Panc1 (cell line): ENCODE data around the gene RBBP4. TPM values are rescaled to one million over a fixed set of nuclear protein-coding genes. Genes with fewer than 3 reads are reported as not detected.
"Not testable (repeated sequence)": the region's sequence is repeated elsewhere in the genome, so short reads cannot be mapped to it uniquely, and the experiment has no call there.

Source experiments
- ATAC-seq: fragments of 200-7000 bp; cut with Tn5 transposase; 2 replicates; pipeline ENCODE4 v1.9.1; 2020; ENCODE audit warnings: mild to moderate bottlenecking, moderate library complexity
- BruUV-seq: library from RNA; stranded (reverse); fragments of 400-500 nt; replicated peaks from 2 replicates; lab custom pipeline; 2021; lab: Mats Ljungman, UMichigan
- CTCF ChIA-PET: fragments of 300-600 bp; sonication (Branson Sonifier 250); formaldehyde crosslinking; loops from one replicate; lab custom pipeline; 2022; ENCODE audit warnings: antibody characterized with exemption; lab: Charles Lee
- POLR2A ChIA-PET: fragments of 300-600 bp; sonication (Branson Sonifier 250); formaldehyde crosslinking; loops from one replicate; lab custom pipeline; 2022; ENCODE audit warnings: antibody characterized with exemption; lab: Charles Lee
- DNase-seq: peaks from one replicate; pipeline ENCODE4 v3.0.0-alpha.2; 2010; ENCODE audit warnings: low read depth, low spot score
- H3K27ac ChIP-seq: 2 replicates; pipeline ENCODE4 v1.5.1; 2011; ENCODE audit warnings: mild to moderate bottlenecking, low read length, inconsistent platforms
- H3K27me3 ChIP-seq: fragments of 200-500 bp; sonication (Bioruptor generic); 2 replicates; pipeline ENCODE4 v1.6.0; 2014; ENCODE audit warnings: low read length, inconsistent platforms; ENCODE audit not compliant: control insufficient read depth, insufficient read depth
- H3K36me3 ChIP-seq: fragments of 200-500 bp; sonication (Bioruptor generic); 2 replicates; pipeline ENCODE4 v1.5.1; 2014; ENCODE audit warnings: inconsistent platforms, mild to moderate bottlenecking, low read length, moderate library complexity; ENCODE audit not compliant: control insufficient read depth, insufficient read depth
- H3K4me1 ChIP-seq: 2 replicates; pipeline ENCODE4 v1.5.1; 2011; ENCODE audit warnings: inconsistent platforms, mild to moderate bottlenecking, low read length, moderate library complexity; ENCODE audit not compliant: control insufficient read depth, insufficient read depth
- H3K4me3 ChIP-seq, 2 experiments: 2 replicates each; pipeline ENCODE4 v1.5.1; 2011 to 2012; ENCODE audit warnings: low read depth in 2 of 2, low read length in 2 of 2, mild to moderate bottlenecking in 2 of 2, inconsistent platforms in 1 of 2, moderate library complexity in 1 of 2
- H3K9me3 ChIP-seq: fragments of 200-500 bp; sonication (Bioruptor generic); 2 replicates; pipeline ENCODE4 v1.5.1; 2014; ENCODE audit warnings: low read depth, mild to moderate bottlenecking, inconsistent platforms, low read length, moderate library complexity; ENCODE audit not compliant: control insufficient read depth, insufficient read depth
- POLR2AphosphoS5 ChIP-seq: IDR thresholded peaks from 2 replicates; pipeline ENCODE4 v1.6.1; 2012; ENCODE audit warnings: mild to moderate bottlenecking, low read depth, low read length, moderate library complexity
- SIN3A ChIP-seq: IDR thresholded peaks from 2 replicates; pipeline ENCODE4 v1.6.1; 2012; ENCODE audit warnings: low read depth, mild to moderate bottlenecking, low read length, moderate library complexity, borderline replicate concordance; ENCODE audit not compliant: insufficient read depth
- TCF7L2 ChIP-seq: IDR thresholded peaks from 2 replicates; pipeline ENCODE4 v1.6.1; 2011; ENCODE audit warnings: mild to moderate bottlenecking, low read depth, low read length, inconsistent platforms
- in situ Hi-C: cut with HindIII; loops from 2 replicates; pipeline ENCODE4 v1.10.0; 2016; ENCODE audit warnings: low sequenced_read_pairs, low pct_unique_long_range_greater_than_20kb
- intact Hi-C: fragments of 100-400 bp; cut with micrococcal nuclease; formaldehyde crosslinking; loops from one replicate; pipeline ENCODE4 v1.10.0; 2022; ENCODE audit not compliant: unreplicated experiment
- total RNA-seq: library from RNA; stranded (reverse); gene quantifications from one replicate; pipeline ENCODE4 v1.2.1, GENCODE V29; 2021; ENCODE audit not compliant: unreplicated experiment
- TF ChIP-seq, protein P1 (sequence below), 2 experiments: IDR thresholded peaks; 2 replicates each; pipeline ENCODE4 v1.6.1; 2011 to 2012; ENCODE audit warnings: low read depth in 2 of 2, control low read depth in 1 of 2, low read length in 1 of 2, mild to moderate bottlenecking in 1 of 2, moderate library complexity in 1 of 2; ENCODE audit not compliant: insufficient read depth in 1 of 2
- TF ChIP-seq, protein P2 (sequence below): fragments of 450-650 bp; IDR thresholded peaks from 2 replicates; pipeline ENCODE4 v1.5.1; 2017; ENCODE audit warnings: mild to moderate bottlenecking

Gene RBBP4
- total RNA-seq, 1 experiment from 2014 or later: 376 TPM

DNA sequence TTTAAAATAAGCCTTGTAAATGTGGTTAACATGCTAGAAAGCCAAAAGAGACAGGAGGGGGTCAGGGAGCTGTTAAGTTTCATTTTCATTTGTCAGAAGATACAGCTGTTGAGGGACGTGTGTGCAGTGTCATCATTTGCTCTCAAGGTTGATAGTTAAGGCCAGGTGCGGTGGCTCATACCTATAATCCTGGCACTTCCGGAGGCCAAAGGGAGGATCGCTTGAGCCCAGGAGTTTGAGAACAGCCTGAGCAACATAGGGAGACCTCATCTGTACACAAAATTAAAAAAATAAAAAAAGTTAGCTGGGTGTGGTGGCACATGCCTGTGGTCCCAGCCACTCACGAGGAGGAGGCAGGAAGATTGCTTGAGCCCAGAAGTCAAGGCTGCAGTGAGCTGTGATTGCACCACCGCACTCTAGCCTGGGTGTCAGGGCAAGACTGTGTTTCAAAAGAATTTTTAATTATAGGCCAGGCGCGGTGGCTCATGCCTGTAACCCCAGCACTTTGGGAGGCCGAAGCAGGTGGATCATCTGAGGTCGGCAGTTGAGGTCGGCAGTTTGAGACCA is 23.3 kb upstream of the RBBP4 start:
- Histone ChIP-seq H3K9me3 (no peaks in the 10 kb centered on the region), H3K36me3 (peaks cover 5% of the 10 kb centered on the region; the same call in 1 of the 2 replicates), H3K27ac (no peak overlapping the region), H3K4me1 (no peaks in the 10 kb centered on the region), H3K4me3 (no peak overlapping the region), H3K27me3 (no peaks in the 10 kb centered on the region)
- ATAC-seq (no peak), DNase-seq (no peak)
- in situ Hi-C loops (no loop called here), intact Hi-C loops (no loop called here)
- BruUV-seq: no TSS peak
- ChIA-PET CTCF (no interaction called here), POLR2A (no interaction called here)
- TF ChIP-seq SIN3A (no peak), POLR2AphosphoS5 (no peak), TCF7L2 (no peak)
- TF ChIP-seq, protein P1, sequence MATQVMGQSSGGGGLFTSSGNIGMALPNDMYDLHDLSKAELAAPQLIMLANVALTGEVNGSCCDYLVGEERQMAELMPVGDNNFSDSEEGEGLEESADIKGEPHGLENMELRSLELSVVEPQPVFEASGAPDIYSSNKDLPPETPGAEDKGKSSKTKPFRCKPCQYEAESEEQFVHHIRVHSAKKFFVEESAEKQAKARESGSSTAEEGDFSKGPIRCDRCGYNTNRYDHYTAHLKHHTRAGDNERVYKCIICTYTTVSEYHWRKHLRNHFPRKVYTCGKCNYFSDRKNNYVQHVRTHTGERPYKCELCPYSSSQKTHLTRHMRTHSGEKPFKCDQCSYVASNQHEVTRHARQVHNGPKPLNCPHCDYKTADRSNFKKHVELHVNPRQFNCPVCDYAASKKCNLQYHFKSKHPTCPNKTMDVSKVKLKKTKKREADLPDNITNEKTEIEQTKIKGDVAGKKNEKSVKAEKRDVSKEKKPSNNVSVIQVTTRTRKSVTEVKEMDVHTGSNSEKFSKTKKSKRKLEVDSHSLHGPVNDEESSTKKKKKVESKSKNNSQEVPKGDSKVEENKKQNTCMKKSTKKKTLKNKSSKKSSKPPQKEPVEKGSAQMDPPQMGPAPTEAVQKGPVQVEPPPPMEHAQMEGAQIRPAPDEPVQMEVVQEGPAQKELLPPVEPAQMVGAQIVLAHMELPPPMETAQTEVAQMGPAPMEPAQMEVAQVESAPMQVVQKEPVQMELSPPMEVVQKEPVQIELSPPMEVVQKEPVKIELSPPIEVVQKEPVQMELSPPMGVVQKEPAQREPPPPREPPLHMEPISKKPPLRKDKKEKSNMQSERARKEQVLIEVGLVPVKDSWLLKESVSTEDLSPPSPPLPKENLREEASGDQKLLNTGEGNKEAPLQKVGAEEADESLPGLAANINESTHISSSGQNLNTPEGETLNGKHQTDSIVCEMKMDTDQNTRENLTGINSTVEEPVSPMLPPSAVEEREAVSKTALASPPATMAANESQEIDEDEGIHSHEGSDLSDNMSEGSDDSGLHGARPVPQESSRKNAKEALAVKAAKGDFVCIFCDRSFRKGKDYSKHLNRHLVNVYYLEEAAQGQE (IDR thresholded peaks at IDR 0.05; ENCODE audit: insufficient read depth in 1 of 2, low read depth in 2 of 2, low read length in 1 of 2): no peak
- TF ChIP-seq, protein P2, sequence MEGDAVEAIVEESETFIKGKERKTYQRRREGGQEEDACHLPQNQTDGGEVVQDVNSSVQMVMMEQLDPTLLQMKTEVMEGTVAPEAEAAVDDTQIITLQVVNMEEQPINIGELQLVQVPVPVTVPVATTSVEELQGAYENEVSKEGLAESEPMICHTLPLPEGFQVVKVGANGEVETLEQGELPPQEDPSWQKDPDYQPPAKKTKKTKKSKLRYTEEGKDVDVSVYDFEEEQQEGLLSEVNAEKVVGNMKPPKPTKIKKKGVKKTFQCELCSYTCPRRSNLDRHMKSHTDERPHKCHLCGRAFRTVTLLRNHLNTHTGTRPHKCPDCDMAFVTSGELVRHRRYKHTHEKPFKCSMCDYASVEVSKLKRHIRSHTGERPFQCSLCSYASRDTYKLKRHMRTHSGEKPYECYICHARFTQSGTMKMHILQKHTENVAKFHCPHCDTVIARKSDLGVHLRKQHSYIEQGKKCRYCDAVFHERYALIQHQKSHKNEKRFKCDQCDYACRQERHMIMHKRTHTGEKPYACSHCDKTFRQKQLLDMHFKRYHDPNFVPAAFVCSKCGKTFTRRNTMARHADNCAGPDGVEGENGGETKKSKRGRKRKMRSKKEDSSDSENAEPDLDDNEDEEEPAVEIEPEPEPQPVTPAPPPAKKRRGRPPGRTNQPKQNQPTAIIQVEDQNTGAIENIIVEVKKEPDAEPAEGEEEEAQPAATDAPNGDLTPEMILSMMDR: no peak

DNA sequence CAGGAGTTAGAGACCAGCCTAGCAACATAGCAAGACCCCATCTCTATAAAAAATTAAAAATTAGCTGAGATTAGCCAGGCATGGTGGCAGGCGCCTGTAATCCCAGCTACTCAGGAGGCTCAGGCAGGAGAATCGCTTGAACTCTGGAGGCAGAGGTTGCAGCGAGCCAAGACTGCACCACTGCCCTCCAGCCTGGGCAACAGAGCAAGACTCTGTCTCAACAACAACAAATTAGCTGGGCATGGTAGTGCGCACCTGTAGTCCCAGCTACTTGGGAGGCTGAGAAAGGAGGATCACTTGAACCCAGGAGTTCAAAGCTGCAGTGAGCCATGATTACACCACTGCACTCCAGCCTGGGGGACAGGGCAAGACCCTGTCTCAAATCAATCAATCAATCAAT is 20.8 kb upstream of the RBBP4 start:
- H3K27me3 ChIP-seq, intact Hi-C loops: not testable (repeated sequence)

DNA sequence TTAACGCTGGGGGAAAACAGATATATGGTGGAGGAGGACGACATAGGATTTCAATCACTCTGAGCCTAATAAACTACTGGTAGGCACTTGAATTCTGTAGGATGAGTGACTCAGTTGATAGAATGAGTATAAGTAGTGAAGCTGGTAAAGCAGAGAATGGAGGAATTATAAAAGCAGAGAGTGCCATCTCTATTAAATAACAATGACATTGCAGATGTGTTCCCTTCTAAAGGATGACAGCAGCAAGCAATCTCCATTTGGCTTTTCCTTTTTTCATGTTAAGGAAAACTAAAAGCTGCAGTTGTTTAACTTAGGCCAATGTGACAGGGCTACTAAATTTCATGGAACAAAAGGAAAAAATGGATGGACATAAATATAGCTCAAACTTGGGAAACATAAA is 18.2 kb upstream of the RBBP4 start:
- Histone ChIP-seq H3K27me3 (no peaks in the 10 kb centered on the region), H3K4me1 (no peaks in the 10 kb centered on the region), H3K4me3 (no peak overlapping the region), H3K36me3 (peaks cover 2% of the 10 kb centered on the region; the same call in 1 of the 2 replicates), H3K27ac (no peak overlapping the region), H3K9me3 (no peaks in the 10 kb centered on the region)
- intact Hi-C loops (no loop called here), in situ Hi-C loops (no loop called here)
- BruUV-seq: no TSS peak
- POLR2A ChIA-PET: no interaction called here
- ATAC-seq (no peak), DNase-seq (no peak)
- CTCF ChIA-PET: no interaction called here
- TF ChIP-seq, protein P1 (IDR thresholded peaks at IDR 0.05; ENCODE audit: insufficient read depth in 1 of 2, low read depth in 2 of 2, low read length in 1 of 2): no peak
- TF ChIP-seq TCF7L2 (no peak), SIN3A (no peak), POLR2AphosphoS5 (no peak)
- TF ChIP-seq, protein P2: no peak

More for the DNA sequence above, 20.8 kb upstream of the RBBP4 start:
- ATAC-seq, H3K9me3 ChIP-seq, H3K4me1 ChIP-seq, CTCF ChIA-PET, in situ Hi-C loops, DNase-seq, H3K36me3 ChIP-seq, H3K27ac ChIP-seq, H3K4me3 ChIP-seq, BruUV-seq: not testable (repeated sequence)
- POLR2A ChIA-PET: interaction anchor here (0.7 kb wide), 1 partner anchor 103 kb away, joined by 4 read pairs; no protein-coding TSS in a partner anchor
